NCI-H187 (cell line): ENCODE measurements around the gene SOX13.

Source experiments
- DNase-seq, 2 experiments: peaks; one replicate each; lab custom pipeline; 2025; lab: John Stamatoyannopoulos, UW

Gene SOX13

DNA sequence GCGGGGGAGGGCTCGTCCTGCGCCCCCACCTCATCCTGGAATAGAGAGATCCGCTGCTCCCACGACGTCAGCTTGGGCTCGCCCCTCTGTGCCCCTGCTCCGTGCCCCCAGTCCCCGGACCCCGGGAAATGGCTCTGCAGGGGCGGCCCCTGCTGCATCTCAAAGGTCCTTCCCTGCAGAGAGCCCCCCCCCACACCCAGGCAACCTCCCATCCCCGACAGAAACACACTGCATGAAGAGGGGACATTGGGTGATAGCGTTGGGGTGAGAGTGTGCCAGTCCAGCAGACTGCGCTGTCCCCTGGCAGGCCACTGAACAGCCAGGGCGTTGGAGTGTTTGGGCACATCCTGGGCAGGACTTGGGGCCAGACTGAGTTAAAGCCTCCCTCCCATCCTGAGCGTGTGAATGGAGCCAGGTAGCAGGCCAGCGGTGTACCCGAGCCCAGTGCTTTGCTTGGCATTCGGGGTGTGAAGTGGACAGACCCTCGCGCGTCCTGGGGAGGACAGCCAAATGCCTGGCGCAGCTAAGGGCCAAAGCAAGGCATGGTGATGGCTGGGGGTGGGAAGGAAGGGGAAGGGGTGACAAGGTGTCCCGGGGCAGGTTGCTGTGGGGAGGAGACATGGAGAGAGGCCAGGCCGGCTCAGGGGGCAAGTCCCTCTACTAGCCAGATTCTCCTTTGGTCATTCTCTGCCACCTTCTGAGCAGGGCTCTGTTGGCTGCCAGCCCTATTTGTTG is 79.6 kb downstream of the SOX13 start:
- DNase-seq = no peak

DNA sequence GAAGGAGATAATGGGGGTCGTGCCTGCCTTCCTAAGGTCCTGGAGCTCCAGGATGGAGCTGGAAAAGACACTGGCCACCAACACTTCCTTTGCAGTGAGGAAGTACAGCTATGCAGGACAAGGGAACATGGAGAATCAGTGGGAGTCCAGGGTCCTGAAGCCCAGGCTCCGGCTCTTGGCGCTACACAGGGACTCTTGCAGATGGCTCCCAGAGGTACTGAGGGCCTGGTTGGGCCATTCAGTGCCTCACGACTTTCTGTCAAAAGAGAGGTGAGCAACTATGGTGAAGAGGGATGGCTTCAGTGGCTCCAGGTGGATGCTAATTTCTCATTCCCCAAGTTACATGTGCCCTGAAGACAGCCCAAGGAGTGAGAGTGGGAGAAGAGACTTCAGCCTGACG is 80.8 kb downstream of the SOX13 start:
- no peak for DNase-seq

DNA sequence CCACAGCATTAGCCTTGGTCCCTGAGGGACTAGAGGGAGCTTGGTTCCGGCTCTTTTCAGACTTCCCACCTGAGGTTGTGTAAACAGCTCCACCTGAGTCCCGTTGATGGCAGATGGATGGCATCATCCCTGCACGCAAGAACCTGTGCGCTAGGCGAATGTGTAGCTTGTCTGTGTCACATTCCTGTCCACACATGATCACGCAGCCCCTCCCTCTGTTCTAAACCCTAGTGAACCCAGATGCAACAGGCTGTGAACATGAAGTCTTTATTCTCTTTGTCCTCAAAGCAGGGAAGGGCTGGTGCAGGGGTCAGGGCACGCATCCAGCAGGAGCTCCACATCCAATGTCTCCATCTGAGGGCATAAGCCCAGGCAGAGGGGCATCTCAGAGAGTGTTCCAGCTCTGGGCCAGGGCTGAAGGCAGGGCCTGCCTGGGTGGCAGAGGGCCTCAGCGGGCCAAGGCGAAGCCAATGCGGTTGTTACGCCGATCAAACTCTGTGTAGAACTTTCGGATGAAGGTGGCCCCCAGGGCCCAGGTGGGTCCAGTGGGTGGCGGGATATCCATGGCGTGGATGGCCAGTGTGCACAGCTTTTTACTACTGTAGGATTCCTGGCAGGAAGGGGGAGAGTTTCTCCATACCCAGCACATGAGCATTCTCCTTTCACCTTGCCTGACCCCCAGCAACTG is 81.8 kb downstream of the SOX13 start:
- peak in 1 of 2 experiments; percentile 47 for DNase-seq

DNA sequence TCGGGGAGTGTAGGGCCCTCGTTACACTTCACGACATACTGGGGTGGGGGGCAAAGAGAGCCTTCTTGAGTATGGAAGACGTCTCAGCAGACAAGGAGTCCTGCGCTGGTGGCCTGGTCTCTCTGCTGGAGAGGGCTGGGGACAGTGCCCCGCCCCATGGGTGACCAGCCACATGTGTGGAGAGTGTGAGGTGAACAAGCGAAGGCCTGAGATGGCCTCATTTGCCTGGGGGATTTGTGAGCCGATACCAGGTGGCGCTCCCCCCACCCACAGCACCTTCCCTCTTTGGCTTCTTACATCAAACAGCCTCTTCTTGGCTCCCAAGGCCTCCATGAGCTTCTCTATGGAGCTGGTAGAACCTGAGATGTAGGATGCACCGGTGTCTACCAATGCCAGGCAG is 83.0 kb downstream of the SOX13 start:
- no peak for DNase-seq

DNA sequence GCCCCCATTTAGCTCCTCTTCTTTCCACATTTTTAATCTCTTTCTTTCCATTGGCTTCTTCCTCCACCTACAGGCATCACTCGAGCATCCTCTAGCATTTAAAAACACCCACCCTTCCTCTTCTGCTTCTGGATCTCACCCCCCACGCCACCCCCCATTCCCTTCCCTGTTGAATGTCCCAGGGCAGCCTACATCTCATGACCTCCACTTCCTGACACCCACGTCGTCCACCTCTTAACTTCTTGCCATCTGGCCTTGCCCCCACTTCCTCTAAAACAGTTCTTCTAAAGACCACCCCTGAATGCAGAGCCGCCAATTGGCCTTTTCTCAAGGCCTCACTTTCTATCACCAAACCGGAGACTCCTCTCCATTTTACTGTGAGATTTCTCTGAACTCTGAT is 85.0 kb downstream of the SOX13 start:
- no peak for DNase-seq

DNA sequence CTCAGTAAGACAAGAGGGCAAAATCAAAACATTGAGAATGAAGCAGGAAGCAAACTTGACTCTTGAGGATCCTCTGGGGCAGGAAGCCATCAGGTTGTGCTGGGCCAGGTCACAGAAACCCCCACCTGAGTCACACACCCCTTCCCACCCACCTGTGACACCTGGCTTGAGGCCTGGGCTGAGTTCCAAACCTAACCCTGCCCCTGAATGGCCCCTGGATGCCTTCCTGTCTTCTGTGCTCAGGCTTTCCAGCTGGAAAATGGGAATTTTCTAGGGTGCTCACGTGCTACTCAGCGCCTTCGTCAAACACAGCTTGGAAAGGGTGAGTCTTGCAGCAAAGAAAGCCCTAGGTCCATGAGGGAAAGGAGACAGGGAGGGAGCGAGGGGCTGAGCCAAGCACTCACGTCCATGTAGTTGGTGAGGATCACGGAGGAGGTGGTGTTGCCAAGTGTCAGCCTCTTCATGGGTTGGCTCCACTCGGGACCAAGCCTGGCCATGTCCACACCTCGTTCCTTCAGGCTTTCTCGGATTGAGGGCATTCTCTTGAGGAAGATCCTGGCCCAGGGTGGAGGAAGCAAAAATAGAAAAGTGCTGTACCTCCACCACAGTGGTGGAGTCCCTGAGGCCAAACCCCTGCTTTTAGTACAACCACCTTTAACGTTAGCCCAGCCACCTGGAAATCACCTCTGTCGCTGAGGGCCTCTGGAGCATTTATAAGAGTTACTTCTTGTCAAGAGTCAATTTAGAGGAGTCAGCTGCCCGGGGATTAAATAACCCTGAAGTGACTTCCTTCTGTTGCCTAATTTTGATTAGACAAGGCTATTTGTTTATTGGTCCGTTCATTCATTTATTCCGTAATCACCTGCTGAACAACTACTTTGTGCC is 88.9 kb downstream of the SOX13 start:
- no peak for DNase-seq

DNA sequence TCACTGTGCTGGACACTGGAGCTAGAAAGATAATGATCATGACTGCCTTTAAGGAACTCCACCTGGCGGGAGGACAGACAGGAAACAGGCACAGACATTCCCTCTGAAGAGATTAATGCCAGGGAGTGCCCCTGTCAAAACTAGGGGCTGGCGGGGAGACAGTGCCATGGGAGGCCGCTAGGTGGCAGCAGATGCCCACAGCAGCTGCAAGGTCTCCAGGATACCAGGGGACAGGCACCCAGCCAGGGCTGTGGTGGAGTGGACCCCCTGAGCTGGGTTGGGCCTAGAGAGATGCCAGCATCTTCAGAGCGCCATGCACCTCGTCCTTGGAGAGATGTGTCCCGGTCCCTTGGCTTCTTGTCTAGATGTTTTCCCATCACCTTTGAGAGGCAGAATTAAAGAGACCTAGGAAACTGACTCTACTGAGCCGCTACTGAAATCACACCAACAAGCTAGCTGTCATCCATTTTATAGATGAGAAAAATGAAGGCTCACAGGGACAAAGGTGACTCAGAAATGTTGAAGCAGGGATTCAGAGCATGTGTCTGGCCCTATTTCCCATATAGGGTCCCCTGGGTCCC is 89.7 kb downstream of the SOX13 start:
- peak; percentile 87 to 93 for DNase-seq

DNA sequence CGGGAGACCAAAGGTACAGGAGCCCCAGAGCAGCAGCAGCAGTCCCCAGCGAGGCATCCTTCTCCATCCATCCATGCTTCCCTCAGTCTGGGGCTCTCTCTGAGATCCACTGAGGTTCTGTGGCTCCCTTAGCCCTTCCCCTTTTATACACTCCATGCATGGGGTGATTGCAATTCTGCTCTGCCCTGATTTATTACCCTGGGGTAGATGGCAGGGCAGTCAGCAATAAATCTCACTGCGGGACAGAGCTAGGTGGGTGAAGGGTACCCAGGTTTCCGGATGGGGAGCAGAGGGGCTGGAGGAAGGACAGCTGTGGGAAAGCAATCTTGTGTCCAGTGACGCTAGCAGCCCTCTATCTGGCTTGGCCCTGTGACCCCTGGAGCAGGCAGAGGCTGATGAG is 93.3 kb downstream of the SOX13 start, which contains the start of gene REN:
REN (minus strand) TSS at position 119 of the 400 bp plus-strand sequence; CDS start at position 75, 44 bp downstream.
- DNase-seq = no peak

DNA sequence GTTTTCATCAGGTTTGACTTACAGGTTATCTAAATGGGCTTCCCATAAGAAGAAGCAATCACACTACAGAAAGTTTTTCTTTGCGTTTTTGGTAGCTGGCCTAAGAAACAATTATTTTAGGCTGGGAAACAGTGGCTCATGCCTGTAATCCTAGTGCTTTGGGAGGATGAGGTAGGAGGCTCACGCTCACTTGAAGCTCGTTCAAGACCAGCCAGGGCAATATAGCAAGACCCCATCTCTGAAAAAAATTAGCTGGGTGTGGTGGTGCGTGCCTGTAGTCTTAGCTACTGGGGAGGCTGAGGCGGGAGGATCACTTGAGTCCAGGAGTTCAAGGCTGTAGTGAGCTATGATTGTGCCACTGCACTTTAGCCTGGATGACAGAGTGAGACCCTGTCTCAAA is 94.8 kb downstream of the SOX13 start:
- no peak for DNase-seq

DNA sequence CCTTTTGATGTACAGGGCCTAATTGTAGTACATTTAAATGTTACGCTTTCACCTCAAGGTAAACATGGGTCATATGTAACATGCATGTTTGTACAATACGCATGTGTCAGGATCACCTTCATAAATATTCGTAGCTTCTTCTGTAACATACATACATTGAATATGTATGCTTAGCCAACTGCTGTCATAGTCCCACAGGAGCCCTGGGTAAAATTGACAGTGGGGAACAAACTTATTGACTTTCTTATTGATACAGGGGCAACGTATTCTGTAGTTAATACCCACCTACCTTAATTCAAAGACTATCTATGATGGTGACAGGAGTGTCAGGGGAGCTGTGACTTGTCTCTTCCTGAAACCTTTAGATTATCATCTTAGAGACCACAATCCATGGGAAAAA is 96.9 kb downstream of the SOX13 start:
- DNase-seq = no peak

DNA sequence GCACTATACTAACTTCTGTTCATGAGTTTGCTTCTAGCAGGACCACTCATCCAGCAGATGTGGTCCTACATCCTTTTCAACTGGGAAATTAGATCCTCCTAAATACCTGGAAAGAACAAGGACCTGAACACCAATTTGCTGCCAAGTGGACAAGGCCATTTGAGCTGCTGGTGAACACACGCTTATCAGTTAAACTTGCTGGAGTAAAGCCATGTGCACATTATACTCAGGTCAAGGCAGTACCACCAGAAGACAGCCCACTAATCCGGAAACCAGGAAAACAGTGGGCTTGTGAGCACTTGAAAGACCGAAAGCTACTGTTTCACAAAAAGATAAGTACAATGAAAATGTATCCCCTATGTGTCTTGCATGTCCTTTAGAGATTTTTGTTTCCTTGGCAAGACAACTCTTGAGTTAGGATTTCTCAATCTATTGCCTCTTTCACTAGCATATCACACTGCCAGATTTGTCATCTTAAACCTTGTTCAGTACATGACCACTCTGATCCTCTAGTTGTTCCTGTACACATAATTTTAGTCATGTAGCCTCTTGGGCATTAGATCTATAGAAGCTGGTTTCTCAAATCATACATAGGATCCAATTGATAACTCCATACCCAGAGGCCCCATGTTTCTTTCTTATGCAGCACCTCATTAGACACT is 97.7 kb downstream of the SOX13 start:
- DNase-seq = no peak

DNA sequence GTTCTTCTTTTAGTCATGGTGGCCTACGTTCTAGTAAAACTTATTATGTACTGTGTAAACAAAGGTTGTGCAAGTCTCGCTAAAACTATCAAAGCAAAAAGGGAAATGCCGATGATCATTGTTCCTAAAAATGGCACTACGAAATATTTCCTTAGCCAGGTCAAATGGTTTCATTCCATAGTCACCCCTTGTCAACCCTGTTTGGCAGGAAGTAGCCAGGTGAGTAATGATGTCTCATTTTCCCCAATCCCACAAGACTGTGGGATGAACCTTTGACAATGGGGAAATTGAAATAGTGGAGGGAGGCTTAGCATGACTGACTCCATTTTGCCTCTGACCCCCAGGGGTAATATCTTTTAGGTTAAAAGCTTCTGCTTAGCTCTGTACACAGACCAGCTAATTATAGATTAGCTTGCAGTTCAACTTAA is 98.8 kb downstream of the SOX13 start:
- no peak for DNase-seq

DNA sequence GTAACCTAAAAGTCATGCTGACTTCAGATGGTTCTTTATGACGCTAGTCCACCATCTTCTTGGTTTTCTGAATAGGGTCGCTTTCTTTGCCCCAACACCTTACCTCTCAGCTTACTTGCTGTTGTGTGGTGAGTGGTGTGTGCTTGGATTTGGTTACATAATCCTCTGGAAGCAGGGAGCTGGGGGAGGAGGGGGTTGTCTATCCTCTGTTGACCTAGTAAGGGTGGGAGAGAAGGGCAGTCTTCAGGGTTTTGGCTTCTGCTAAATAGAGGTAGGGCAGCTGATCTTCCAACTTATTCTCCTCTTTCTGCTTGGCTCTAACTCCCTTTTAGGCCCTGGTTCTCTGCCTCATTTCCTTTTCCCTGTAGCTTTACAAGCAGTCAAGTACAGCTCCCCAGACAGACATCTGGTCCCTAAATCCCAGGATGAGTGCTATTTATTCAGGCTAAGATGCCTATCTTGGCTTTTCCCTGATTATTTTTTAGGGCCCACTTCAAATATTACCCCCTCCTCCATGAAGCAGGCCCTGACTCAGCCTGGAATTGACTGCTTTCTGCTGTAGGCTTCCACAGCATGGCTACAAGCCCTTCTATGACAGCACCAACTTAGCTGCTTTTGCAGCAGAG is 99.6 kb downstream of the SOX13 start:
- no peak for DNase-seq

DNA sequence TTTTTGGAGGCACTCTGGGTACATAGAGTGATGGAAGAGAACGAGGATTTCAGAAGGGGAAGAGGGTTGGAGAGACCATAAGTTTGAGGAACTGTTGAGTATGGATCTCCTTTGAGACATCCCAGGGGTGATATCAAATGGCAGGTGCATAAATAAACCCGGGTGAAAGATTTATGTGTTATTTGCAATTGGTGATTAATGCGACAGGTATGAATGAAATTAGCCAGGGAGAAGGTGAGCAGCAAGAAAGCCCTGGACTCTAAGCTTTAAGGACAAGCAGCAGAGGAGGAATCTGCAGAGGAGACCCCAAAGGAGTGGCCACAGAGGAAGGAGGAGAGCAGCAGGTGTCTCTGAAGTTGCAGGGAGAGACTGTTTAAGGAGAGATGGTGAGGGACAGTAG is 102.0 kb downstream of the SOX13 start:
- no peak for DNase-seq

DNA sequence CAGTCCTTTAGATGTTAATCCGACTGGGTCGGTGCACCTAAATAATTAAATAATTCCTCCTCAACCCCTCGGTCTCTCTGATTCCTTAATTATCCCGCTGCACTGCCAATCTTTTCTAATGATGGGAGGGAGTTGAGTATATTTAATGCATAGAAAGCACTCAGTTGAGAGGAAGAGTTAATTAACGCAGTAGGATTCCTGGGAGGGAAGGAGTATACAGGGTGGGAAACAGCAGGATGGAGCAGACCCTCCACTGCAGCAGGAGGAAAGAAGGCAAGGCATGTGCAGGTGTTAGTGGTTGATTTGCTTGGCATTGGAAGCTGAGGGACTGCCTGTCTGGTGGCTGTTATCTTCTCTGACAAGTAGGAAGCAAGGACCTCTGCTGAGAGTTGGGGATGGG is 103.1 kb downstream of the SOX13 start:
- DNase-seq = no peak

DNA sequence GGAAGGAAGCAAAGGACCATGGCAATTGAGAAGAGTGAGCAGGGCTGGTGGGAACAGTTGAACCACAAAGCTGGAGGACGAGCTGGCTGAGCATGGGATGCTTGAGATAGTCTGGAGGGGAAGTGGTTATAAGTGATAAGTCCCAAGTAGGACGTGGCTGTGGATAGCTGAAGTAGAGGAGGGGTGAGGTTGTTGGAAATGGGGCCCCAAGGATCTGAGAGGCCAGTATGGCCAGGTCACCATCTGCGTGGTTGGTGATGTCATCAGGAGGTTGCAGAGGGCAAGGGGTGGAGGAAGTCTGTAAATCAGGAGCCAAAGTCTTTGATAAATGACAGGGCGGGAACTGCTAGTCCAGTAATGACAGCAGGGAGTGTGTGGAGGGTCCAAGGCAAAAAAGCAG is 104.2 kb downstream of the SOX13 start:
- DNase-seq = no peak
